ENCODE measurements around the gene PEPD. TPM values are rescaled to one million over a fixed set of nuclear protein-coding genes. Genes with fewer than 3 reads are reported as not detected.
"Not testable (repeated sequence)": the region's sequence is repeated elsewhere in the genome, so short reads cannot be mapped to it uniquely, and the experiment has no call there.

PEPD gene
- 18.9 and 23.8 TPM in 2 replicates for total RNA-seq

DNA sequence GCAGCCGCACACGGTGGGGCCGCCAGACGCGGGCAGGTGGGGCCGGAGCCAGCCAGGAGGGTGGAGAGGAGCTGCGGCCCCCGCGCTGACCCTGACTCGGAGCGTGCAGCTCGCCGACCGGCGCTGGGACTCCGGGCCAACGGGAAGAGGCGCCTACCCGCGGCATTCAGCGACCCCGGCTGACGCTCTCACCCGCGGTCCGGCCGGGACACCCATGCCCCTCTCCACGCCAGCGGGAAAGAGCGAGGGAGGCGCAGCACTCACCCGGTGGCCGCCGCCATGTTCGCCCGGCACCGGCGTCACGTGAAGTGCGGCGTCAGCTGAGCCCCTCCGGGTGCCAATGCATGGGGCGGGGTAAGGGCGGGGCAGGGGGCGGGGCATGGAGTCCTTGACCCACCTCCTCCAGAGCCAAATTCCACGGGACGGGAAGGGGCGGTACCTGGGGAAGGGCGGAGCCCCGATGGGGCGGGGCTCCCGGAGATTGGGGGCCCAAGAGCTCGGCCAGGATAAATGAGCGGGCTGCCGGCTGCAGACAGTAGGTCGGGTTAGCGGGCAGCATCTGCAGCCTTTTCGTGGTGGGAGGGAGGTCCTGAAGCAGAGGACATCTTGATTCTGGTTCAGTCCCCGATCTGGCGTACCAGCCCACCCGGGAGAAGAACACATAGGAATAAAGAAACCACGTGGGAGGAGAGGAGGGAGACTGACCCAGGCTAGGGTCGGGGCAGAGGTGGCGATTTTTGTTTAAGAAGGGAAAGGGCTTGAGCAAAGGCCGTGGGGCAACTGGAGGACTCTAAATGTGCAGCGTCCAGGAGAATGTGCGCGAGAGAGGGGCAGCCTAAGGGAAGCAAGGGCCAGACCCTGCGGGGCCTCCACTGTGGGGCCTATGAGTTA is at the start of gene PEPD:
Gene PEPD (minus strand): TSS at position 312 of the 891 bp plus-strand sequence. CDS start 31 bp downstream, at position 281.
- Mint-ChIP-seq H3K36me3 (ENCODE audit: low read depth) (no peaks in the 10 kb centered on the region), H3K4me1 (ENCODE audit: low read depth) (peaks cover 12% of the 10 kb centered on the region), H3K27me3 (ENCODE audit: low read depth) (peaks cover 4% of the 10 kb centered on the region), H3K4me3 (ENCODE audit: low read depth) (peak within 1 kb of the TSS; percentile 90), H3K27ac (peak within 1 kb of the TSS; percentile 53), H3K9me3 (no peaks in the 10 kb centered on the region)
- peak; percentile 68 for DNase-seq (ENCODE audit: low spot score)
- intact Hi-C loops (cut with micrococcal nuclease), result no loop called here

DNA sequence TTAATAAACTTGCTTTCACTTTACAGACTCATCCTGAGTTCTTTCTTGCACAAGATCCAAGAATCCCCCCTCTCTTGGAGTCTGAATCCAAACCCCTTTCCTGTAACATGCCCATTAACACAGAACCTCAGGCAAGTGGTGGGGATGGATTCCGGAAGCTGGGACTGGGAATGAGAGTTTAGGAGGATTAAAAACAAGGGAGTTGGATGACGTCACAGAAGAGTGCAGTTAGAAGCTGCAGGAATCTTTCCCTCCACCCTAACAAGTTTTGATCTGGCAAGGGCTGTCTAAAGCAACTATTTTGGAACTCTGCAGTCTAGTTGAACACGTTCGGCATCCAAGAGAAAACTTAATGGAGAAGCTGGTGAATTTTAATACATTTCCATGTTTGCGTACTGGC is 48.2 kb upstream of the PEPD start:
- Mint-ChIP-seq H3K27me3 (ENCODE audit: low read depth) (no peaks in the 10 kb centered on the region), H3K4me3 (ENCODE audit: low read depth) (no peak overlapping the region), H3K27ac (no peak overlapping the region), H3K9me3 (peaks cover 10% of the 10 kb centered on the region), H3K4me1 (ENCODE audit: low read depth) (no peaks in the 10 kb centered on the region), H3K36me3 (ENCODE audit: low read depth) (no peaks in the 10 kb centered on the region)
- DNase-seq (ENCODE audit: low spot score), result no peak
- intact Hi-C loops (cut with micrococcal nuclease), result no loop called here

DNA sequence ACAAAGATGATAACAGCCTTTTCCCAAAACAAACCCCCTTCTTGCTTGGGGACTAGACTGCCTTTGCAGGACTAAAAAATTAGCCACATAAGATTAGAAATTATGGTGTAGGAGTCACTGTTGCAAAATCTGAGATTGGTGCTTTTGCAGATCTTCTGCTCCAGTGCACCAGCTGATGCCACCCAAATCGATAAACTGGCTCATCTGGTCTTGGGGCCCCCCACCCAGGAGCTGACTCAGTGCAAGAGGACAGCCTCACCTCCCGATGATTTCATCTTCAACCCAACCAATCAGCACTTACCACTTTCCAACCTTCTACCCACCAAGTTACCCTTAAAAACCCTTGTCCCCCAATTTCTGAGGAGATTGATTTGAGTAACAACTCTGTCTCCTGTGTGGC is 47.1 kb upstream of the PEPD start:
- DNase-seq (ENCODE audit: low spot score), result no peak
- Mint-ChIP-seq H3K27me3 (ENCODE audit: low read depth) (no peaks in the 10 kb centered on the region), H3K9me3 (no peaks in the 10 kb centered on the region), H3K4me3 (ENCODE audit: low read depth) (no peak overlapping the region), H3K36me3 (ENCODE audit: low read depth) (no peaks in the 10 kb centered on the region), H3K4me1 (ENCODE audit: low read depth) (no peaks in the 10 kb centered on the region), H3K27ac (no peak overlapping the region)
- intact Hi-C loops (cut with micrococcal nuclease), result no loop called here

DNA sequence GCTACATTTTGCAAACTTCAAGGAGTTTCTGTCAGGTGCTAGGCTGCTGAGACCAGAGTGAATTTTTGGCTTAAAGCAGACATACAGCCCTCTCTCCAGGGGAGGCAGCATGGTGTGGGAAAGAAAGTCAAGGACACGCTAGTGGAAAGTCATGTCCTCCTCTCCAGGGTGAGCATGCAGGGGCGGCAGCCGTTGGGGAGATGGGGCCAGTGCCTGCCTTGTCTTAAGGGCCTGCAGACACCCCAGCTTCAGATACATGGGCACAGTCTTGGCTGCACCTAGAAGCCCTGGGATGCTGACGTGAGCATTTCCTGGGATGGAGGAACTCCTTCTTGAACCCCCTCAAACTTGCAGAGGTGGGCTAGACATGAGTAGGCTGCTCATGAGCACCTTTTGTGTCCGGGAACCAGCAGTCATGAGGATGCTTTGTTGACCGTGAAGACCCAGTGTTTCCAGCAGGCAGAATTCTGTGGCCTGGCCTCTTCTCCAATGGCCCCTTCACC is 43.3 kb upstream of the PEPD start:
- Mint-ChIP-seq H3K36me3 (ENCODE audit: low read depth) (no peaks in the 10 kb centered on the region), H3K27ac (no peak overlapping the region), H3K27me3 (ENCODE audit: low read depth) (no peaks in the 10 kb centered on the region), H3K4me1 (ENCODE audit: low read depth) (no peaks in the 10 kb centered on the region), H3K9me3 (no peaks in the 10 kb centered on the region), H3K4me3 (ENCODE audit: low read depth) (no peak overlapping the region)
- intact Hi-C loops (cut with micrococcal nuclease), result no loop called here
- DNase-seq (ENCODE audit: low spot score), result no peak

DNA sequence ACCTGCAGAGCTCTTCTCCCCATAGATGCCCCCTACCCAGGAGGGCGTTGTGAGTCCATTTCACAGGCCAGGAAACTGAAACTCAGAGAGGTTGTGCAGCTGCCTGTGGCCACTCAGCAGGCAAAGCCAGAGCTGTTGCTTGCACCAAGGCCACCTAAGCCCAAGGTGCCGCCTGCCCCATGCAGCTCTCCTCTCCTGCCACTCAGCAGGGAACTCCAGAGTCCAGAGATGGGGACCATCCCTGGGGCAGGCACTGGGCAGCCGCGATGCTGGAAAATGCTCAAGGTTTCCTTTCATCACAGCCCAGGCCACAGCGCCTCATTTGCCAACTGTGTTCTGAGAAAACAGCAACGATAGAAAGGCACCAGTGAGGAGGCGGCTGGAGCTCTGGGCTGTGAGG is 41.0 kb upstream of the PEPD start:
- Mint-ChIP-seq H3K27ac (no peak overlapping the region), H3K36me3 (ENCODE audit: low read depth) (no peaks in the 10 kb centered on the region), H3K9me3 (no peaks in the 10 kb centered on the region), H3K4me1 (ENCODE audit: low read depth) (no peaks in the 10 kb centered on the region), H3K27me3 (ENCODE audit: low read depth) (no peaks in the 10 kb centered on the region), H3K4me3 (ENCODE audit: low read depth) (no peak overlapping the region)
- intact Hi-C loops (cut with micrococcal nuclease), result no loop called here
- no peak for DNase-seq (ENCODE audit: low spot score)

DNA sequence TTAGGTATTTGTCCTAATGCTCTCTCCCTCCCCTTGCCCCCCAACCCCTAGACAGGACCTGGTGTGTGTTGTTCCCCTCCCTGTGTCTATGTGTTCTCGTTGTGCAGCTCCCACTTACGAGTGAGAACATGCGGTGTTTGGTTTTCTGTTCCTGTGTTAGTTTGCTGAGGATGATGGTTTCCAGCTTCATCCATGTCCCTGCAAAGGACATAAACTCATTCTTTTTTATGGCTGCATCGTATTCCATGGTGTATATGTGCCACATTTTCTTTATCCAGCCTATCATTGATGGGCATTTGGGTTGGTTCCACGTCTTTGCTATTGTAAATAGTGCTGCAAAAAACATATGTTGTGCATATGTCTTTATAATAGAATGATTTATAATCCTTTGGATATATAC is 40.1 kb upstream of the PEPD start:
- H3K36me3 Mint-ChIP-seq (ENCODE audit: low read depth); DNase-seq (ENCODE audit: low spot score); H3K27me3 Mint-ChIP-seq (ENCODE audit: low read depth); H3K4me1 Mint-ChIP-seq (ENCODE audit: low read depth); intact Hi-C loops (cut with micrococcal nuclease); H3K4me3 Mint-ChIP-seq (ENCODE audit: low read depth); H3K27ac Mint-ChIP-seq; H3K9me3 Mint-ChIP-seq: not testable (repeated sequence)

DNA sequence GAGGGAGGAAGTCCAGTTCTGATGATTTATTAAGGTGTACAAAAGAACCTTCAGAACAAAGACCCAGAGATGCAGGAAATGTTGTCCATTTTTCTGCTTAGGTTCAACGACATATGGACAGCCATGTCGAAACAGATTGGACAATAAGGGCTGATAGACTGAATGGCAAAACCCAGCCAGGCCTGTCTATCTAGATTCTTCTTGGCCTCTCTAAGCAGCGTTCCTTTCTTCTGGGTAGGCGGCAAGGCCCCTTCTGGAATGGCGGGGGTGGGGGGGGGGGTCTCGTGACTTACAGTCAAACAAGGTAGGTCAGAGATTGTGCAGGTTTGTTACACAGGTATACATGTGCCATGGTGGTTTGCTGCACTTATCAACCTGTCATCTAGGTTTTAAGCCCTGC is 39.7 kb upstream of the PEPD start:
- Mint-ChIP-seq H3K4me3 (ENCODE audit: low read depth) (no peak overlapping the region), H3K4me1 (ENCODE audit: low read depth) (no peaks in the 10 kb centered on the region), H3K27me3 (ENCODE audit: low read depth) (no peaks in the 10 kb centered on the region), H3K9me3 (no peaks in the 10 kb centered on the region), H3K27ac (no peak overlapping the region), H3K36me3 (ENCODE audit: low read depth) (no peaks in the 10 kb centered on the region)
- intact Hi-C loops (cut with micrococcal nuclease), result no loop called here
- DNase-seq (ENCODE audit: low spot score), result no peak

DNA sequence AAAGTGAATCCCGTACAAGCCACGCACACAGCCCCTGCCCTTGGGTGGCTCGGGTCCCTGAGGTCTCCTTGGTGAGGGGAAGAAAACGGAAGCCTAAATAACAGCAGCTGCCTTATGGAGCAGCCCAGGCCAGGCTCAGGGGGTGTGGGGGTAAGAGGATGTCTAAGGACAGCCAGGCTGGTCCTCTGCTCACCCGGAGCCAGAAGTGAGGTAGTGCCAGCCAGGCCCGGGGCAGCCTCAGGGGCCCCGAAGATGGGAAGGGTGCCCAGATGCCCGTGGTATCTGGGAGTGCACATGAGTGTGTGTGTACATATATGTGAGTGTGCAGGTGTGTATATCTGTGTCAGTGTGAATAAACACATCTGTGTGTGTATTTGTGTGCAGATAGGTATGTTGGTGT is 38.4 kb upstream of the PEPD start:
- H3K27ac Mint-ChIP-seq, result no peak overlapping the region
- no peaks in the 10 kb centered on the region for H3K27me3 Mint-ChIP-seq (ENCODE audit: low read depth)
- H3K36me3 Mint-ChIP-seq (ENCODE audit: low read depth), result no peaks in the 10 kb centered on the region
- no peak overlapping the region for H3K4me3 Mint-ChIP-seq (ENCODE audit: low read depth)
- intact Hi-C loops (cut with micrococcal nuclease), result no loop called here
- H3K9me3 Mint-ChIP-seq, result no peaks in the 10 kb centered on the region
- H3K4me1 Mint-ChIP-seq (ENCODE audit: low read depth), result no peaks in the 10 kb centered on the region
- no peak for DNase-seq (ENCODE audit: low spot score)

DNA sequence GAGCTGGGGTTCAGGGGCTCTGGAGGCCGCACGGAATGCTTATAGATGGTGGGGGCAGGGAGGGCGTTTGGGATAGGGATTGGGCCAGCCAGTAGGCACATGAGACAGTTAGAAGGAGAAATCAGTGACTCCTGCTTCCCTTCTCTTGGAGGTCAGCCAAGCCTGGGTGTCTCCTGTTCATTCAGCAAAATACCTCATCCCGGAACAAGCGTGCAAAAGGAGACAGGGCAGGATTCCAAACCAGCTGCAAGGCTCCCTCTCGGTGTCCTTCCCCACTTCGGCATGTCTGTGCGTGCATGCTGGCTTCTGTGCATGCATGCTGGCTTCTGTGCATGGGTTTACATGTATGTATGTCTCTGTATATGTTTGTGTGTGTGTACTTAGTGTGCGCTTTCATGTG is 37.3 kb upstream of the PEPD start:
- H3K9me3 Mint-ChIP-seq, result no peaks in the 10 kb centered on the region
- no peak for DNase-seq (ENCODE audit: low spot score)
- no peaks in the 10 kb centered on the region for H3K36me3 Mint-ChIP-seq (ENCODE audit: low read depth)
- intact Hi-C loops (cut with micrococcal nuclease), result no loop called here
- no peaks in the 10 kb centered on the region for H3K27me3 Mint-ChIP-seq (ENCODE audit: low read depth)
- no peaks in the 10 kb centered on the region for H3K4me1 Mint-ChIP-seq (ENCODE audit: low read depth)
- no peak overlapping the region for H3K4me3 Mint-ChIP-seq (ENCODE audit: low read depth)
- no peak overlapping the region for H3K27ac Mint-ChIP-seq

DNA sequence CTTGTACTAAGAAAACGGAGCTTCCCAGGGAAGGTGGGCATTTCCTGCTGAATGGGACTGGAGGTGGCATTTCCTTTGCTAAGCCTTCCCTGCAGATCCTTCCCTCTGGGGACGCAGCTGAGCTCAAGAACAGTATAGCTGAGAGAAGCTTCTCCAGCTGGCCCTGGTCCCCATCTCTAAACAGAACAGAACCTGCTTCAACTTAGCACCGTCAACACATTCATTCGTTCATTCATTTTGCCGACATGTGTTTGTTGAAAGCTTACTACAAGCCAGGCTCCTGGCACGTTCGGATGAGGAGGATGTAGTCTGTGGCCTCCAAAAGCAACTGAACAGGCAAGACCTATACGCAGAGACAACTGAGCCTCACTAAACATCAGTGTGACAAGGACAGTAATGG is 36.6 kb upstream of the PEPD start:
- Mint-ChIP-seq H3K27me3 (ENCODE audit: low read depth) (no peaks in the 10 kb centered on the region), H3K4me3 (ENCODE audit: low read depth) (no peak overlapping the region), H3K36me3 (ENCODE audit: low read depth) (no peaks in the 10 kb centered on the region), H3K4me1 (ENCODE audit: low read depth) (no peaks in the 10 kb centered on the region), H3K27ac (no peak overlapping the region), H3K9me3 (no peaks in the 10 kb centered on the region)
- intact Hi-C loops (cut with micrococcal nuclease), result no loop called here
- no peak for DNase-seq (ENCODE audit: low spot score)

DNA sequence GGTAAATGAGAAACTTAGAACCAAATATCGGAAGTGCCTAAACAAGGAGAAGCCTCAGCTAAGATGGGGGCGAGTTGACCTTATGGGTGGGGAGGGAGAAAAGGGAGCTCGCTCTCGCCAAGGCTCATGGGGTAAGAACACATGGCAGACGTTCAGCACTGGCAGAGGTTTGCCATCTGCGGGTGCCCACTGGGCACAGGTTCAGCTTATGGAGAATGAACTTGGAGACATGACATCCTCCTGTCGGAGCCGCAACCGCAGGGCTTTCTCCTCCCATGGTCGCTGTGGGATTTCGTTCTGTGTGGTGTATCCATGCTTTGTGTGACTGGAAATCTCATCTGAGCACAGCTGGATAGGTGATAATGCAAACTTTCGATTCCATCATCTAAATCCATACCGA is 36.1 kb upstream of the PEPD start:
- Mint-ChIP-seq H3K4me3 (ENCODE audit: low read depth) (no peak overlapping the region), H3K27me3 (ENCODE audit: low read depth) (no peaks in the 10 kb centered on the region), H3K9me3 (no peaks in the 10 kb centered on the region), H3K36me3 (ENCODE audit: low read depth) (no peaks in the 10 kb centered on the region), H3K4me1 (ENCODE audit: low read depth) (no peaks in the 10 kb centered on the region), H3K27ac (no peak overlapping the region)
- no peak for DNase-seq (ENCODE audit: low spot score)
- intact Hi-C loops (cut with micrococcal nuclease), result no loop called here

DNA sequence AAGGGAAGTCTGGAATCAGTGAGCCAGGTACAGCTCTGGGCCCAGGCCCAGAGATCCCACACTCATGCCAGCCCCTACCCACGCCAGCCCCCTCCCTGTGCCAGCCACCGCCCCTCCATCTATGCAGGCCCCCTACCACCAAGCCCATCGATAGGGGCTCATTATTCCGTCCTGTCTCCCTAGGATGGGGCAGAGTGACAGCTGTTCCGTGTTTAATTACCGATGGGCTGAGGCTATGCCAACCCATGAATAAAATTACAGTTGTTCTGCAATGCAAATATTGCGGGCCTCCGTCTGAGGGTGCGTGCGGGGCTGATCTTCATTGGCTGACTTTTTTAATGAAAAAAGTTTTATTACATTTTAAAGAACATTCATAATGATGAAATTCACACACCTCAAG is 35.6 kb upstream of the PEPD start:
- no peaks in the 10 kb centered on the region for H3K9me3 Mint-ChIP-seq
- no peak overlapping the region for H3K27ac Mint-ChIP-seq
- no peak for DNase-seq (ENCODE audit: low spot score)
- no peaks in the 10 kb centered on the region for H3K27me3 Mint-ChIP-seq (ENCODE audit: low read depth)
- no peaks in the 10 kb centered on the region for H3K4me1 Mint-ChIP-seq (ENCODE audit: low read depth)
- H3K4me3 Mint-ChIP-seq (ENCODE audit: low read depth), result no peak overlapping the region
- H3K36me3 Mint-ChIP-seq (ENCODE audit: low read depth), result no peaks in the 10 kb centered on the region
- intact Hi-C loops (cut with micrococcal nuclease), result no loop called here

DNA sequence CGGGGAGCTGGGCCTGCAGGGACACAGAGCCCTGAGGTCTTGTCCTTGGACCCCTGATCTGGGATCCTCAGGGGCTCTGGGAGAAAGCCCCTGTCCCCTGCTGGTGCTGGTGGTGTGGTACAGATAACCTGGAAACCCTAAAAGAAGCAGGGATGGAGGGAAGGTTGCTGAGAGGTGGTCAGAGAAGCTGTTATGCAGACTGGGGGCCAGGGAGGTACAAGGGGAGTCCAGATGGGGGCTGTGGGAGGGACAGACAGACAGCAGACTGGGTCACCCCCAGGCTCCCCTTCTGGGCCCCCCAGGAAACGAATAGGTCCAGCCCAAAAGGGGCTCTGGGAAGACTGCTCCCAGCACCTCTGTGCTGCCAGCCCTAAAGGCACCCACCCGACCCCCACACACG is 34.7 kb upstream of the PEPD start:
- Mint-ChIP-seq H3K4me3 (ENCODE audit: low read depth) (no peak overlapping the region), H3K36me3 (ENCODE audit: low read depth) (no peaks in the 10 kb centered on the region), H3K27ac (no peak overlapping the region), H3K4me1 (ENCODE audit: low read depth) (no peaks in the 10 kb centered on the region), H3K27me3 (ENCODE audit: low read depth) (no peaks in the 10 kb centered on the region), H3K9me3 (no peaks in the 10 kb centered on the region)
- intact Hi-C loops (cut with micrococcal nuclease), result no loop called here
- no peak for DNase-seq (ENCODE audit: low spot score)

Measured in activated T-helper 2 cell treated with anti-CD3 and anti-CD28 coated beads, Interferon-gamma antibody, Interleukin-2, Interleukin-4, amounts not matched to agents 10 μg/mL and 5 μg/mL and 100 μg/mL, durations not matched to agents 14 hours and 24 hours and 36 hours (primary cell).